Colon (tissue), 2 donors: ENCODE measurements around the gene SNX19.

Experiments
- FAIRE-seq: peaks from 2 replicates; lab custom pipeline; 2012; peaks lifted over from hg19 to GRCh38; lab: Jason Lieb, UNC
- donor health status: control.
- donor health status: control.

SNX19 gene

GRCh38 chr11:130905512-130905911, 10.8 kb downstream of the SNX19 start:
- no peak for FAIRE-seq

- no peak for FAIRE-seq
Observed at GRCh38 chr11:130904380-130904779, 11.9 kb downstream of the SNX19 start.

- no peak for FAIRE-seq
Observed at GRCh38 chr11:130902380-130902779, 13.9 kb downstream of the SNX19 start.

- FAIRE-seq, result no peak
Observed at GRCh38 chr11:130899106-130899505, 17.2 kb downstream of the SNX19 start.

GRCh38 chr11:130897262-130898182, 18.8 kb downstream of the SNX19 start:
- FAIRE-seq, result no peak

GRCh38 chr11:130894322-130895025, 21.8 kb downstream of the SNX19 start:
- no peak for FAIRE-seq

- FAIRE-seq, result no peak
Observed at GRCh38 chr11:130892861-130893260, 23.4 kb downstream of the SNX19 start.

GRCh38 chr11:130891326-130891725, 25.0 kb downstream of the SNX19 start:
- no peak for FAIRE-seq

- FAIRE-seq, result no peak
Observed at GRCh38 chr11:130890039-130890745, 26.1 kb downstream of the SNX19 start.

GRCh38 chr11:130888790-130889189, 27.5 kb downstream of the SNX19 start:
- no peak for FAIRE-seq

- FAIRE-seq, result no peak
Observed at GRCh38 chr11:130886704-130887103, 29.6 kb downstream of the SNX19 start.

- no peak for FAIRE-seq
Observed at GRCh38 chr11:130882138-130882551, 34.1 kb downstream of the SNX19 start.

- FAIRE-seq, result no peak
Observed at GRCh38 chr11:130881475-130882137, 34.7 kb downstream of the SNX19 start.

GRCh38 chr11:130879836-130880235, 36.4 kb downstream of the SNX19 start:
- no peak for FAIRE-seq

- FAIRE-seq, result no peak
Observed at GRCh38 chr11:130876931-130877915, 39.1 kb downstream of the SNX19 start.

- no peak for FAIRE-seq
Observed at GRCh38 chr11:130876100-130876499, 40.2 kb downstream of the SNX19 start.

GRCh38 chr11:130874955-130875531, 41.2 kb downstream of the SNX19 start:
- no peak for FAIRE-seq

GRCh38 chr11:130874396-130874795, 41.9 kb downstream of the SNX19 start:
- FAIRE-seq, result no peak

GRCh38 chr11:130873761-130874160, 42.5 kb downstream of the SNX19 start:
- no peak for FAIRE-seq

GRCh38 chr11:130872981-130873380, 43.3 kb downstream of the SNX19 start:
- FAIRE-seq, result no peak
